GM18507 (cell line): Measurements from ENCODE around the gene RPS6KL1.

Experiments
- DNase-seq: peaks from one replicate; pipeline ENCODE4 v3.0.0; 2011; ENCODE audit warnings: low read depth; ENCODE audit not compliant: insufficient read length; ENCODE audit errors: extremely low spot score
- FAIRE-seq: peaks from 2 replicates; lab custom pipeline; 2011; peaks lifted over from hg19 to GRCh38; lab: Jason Lieb, UNC

RPS6KL1 gene, protein sequence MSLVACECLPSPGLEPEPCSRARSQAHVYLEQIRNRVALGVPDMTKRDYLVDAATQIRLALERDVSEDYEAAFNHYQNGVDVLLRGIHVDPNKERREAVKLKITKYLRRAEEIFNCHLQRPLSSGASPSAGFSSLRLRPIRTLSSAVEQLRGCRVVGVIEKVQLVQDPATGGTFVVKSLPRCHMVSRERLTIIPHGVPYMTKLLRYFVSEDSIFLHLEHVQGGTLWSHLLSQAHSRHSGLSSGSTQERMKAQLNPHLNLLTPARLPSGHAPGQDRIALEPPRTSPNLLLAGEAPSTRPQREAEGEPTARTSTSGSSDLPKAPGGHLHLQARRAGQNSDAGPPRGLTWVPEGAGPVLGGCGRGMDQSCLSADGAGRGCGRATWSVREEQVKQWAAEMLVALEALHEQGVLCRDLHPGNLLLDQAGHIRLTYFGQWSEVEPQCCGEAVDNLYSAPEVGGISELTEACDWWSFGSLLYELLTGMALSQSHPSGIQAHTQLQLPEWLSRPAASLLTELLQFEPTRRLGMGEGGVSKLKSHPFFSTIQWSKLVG

DNA sequence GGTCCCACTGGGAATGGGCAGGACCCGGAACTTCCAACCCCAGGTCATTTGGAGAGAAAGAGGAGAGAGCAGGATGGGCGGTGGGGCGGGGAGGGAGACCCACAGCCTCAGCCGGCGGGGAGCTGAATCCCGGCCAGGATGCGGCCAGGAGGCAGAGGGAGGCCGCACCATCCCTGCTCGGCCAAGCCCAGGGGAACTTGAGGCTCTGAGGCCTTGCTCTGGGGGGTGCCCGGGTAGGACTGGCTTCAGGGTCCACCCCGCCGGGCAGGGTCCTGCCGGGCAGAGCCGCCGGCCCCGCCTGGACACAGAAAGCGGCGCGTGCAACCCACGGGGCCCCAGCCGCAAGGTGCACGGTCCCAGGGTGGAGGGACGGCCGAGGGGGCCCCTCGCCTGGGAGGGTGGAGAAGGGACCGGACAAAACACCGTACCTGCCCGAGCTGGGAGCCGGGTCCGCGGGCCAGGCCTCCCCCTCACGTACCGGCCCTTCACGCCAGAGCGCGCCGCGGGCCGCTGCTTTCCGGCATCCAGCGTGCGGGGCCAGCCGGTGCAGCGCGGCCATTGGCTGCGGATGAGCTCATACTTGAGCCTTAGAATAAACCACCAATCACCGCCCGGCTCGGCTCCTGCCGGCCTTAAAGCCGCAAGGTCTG is at the start of gene RPS6KL1:
RPS6KL1 (minus strand) TSS at position 509 of the 650 bp plus-strand sequence. CDS start 1,719 bp downstream, outside the sequence.
- peak; percentile 95 for DNase-seq

DNA sequence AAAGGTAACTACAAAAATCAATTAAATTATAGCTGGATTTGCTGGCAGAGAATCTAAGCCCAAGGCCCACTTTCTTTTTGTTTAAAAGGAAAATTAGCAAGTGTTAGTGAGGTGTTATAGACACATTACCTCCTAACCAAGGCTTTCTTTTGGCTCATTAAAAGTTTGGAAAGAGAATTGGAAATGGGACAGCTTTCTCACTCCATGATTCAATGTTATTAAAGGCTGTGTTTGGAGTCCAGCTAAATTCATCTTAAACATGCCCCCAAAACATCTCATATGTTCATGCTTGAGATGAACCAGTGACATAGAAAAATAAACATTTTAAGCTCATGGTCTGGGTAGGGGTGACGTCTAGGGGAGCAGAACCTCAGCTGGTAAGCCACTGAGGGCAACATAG is 45.8 kb upstream of the RPS6KL1 start:
- FAIRE-seq = no peak
- no peak for DNase-seq

More for the DNA sequence above, at the start of gene RPS6KL1:
- peak; percentile 84 for FAIRE-seq

DNA sequence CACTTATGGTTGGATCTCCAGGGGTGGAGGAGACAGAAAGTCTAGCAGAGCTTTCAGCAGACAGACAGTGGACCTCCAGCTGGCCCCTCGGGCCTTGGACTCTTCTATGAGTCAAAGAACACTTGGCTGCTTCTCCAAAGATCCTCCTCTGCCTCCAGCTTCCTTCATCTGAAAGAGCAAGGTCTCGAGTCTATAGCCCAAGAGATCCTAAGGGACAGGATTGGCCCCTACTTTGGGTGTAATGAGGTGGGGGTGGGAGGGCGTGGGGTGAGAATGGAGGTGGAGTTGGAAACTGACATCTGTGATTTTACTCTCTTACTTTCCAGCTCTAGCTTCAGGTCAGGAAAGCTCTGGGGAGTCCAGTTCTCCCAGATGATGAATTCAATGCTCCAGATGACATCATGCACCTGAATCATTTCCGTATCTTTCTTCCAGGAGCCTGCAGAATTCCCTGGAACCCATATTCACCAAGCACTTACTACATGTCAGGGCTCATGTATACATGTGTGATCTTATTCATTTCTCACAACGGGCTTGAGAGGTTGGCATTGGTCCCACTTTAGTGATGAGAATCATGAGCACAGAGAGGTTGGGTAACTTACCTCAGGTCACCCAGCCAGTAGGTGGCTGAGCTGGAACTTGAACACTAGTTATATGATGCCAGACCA is 42.6 kb upstream of the RPS6KL1 start:
- DNase-seq (no peak), FAIRE-seq (no peak)

DNA sequence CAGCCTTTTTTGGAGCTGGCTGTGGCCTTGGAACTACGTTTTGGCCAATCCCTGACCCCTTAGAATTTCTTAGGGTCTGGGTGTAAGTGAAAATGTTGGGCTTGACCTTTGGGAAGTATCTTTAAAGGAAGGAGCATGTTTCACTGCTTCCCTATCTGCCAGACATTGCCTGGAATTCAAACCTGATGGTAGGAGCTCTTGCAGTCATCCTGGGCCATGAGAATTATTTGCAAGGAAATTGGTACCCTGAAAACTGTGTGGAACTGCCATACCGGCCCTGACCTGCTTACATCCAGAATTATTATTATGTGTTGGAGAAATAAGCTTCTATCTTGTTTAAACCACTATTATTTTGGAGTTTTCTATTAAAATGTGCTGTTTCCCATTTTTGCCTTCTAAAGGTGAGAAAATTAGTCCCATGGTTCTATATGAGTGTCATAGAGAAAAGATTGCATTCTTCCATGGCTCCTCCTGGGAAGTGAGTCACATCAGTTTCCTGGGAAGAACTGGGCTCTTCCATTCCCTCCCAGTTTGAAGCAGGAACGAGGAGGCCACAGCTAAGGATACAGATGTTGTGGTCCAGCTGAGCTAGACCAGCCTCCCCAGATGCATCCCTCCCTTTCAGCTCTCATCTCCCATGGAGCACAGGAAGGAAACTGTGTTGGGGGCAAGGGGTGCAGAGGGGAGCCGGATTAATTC is 41.9 kb upstream of the RPS6KL1 start:
- FAIRE-seq = no peak
- no peak for DNase-seq

DNA sequence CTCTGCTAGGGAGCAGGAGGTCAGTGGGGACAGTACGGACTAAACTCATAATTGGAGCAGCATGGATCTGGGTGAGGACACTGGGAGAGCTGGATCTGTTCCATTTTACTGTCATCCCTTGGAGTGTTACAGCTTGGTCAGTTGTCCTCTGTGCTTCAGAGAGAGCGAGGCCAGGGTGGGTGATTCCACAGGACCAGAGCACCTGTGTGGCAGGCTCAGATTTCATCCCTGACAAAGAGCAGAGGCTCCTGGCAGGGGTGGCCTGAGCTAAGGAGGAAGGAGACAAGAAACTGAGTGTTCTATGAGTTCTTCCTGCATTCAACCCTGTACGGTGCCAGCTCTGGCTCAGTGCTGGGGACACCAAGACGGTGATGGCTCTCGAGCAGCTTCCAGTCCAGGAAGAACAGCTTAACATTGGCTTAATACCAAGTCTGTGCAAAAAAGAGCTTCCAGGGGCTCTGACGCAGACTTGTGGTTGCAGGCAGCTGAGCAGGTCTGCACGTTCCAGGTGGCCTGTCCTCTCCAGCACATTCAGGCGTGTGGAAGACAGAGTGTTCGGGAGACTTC is 40.7 kb upstream of the RPS6KL1 start:
- FAIRE-seq (no peak), DNase-seq (no peak)

DNA sequence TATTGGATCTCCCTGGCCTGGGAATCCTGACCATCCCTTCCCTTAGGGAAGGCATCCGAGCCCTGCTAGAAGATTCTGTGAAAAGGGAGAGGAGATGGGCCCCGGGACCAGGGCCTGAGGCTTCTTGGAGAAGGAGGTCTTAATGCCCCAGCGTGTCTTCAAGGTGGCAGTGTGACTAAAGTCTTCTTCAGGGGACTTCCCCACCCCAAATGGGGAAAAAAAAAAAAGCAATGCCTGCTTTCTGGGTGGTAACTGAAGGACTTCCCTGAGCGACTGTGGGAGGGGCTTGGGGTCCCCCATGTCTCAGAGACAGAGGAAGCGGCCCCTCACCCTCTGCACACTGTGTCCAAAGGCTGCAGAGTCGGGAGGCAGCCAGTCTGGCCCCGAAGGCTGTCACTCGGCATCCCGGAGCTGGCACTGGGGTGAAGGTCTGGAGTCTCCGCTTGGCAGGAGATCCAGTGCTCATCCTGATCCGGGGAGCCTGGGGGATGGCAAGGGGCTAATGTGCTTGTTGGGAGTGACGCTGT is 40.2 kb upstream of the RPS6KL1 start:
- no peak for DNase-seq
- FAIRE-seq = peak; percentile 42

DNA sequence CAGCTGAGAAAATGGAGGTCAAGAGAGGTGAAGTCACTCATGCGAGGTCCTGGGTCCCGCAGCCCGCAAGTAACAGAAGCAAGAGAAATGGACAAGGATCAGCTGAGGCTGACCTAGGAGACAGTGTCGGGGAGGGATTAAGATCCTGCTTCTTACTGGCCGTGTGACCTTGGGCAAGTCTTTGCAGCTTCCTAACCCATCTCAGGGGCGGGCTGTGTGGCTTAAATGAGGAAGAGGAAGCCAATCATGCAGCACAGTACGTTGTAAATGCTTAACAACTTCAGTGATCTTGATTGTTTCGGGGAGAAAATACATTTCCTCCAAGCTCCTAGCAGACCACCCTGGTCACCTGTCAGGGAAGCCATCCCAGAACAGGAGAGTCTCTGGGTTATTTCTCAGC is 39.4 kb upstream of the RPS6KL1 start:
- FAIRE-seq (peak; percentile 83), DNase-seq (peak; percentile 49)

DNA sequence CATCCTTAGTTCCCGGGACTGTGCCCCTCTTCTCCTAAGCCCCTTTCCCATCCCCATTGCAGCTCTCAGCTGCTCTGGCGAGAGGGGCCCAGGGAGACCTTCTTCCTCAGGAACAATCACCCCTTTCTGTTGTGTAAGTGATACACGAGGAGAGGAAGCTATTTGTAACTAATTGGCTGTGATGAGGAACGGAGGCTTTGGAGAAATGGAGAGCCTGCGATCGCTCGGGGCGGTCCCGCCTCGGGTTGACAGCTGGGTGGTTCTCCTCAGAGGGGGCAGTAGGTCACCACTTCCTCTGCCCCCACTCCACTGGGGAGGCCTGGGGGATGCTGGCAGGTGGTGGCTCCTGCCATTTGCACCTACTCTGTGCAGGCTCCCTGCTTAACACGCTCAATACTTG is 39.0 kb upstream of the RPS6KL1 start:
- FAIRE-seq (no peak), DNase-seq (no peak)

DNA sequence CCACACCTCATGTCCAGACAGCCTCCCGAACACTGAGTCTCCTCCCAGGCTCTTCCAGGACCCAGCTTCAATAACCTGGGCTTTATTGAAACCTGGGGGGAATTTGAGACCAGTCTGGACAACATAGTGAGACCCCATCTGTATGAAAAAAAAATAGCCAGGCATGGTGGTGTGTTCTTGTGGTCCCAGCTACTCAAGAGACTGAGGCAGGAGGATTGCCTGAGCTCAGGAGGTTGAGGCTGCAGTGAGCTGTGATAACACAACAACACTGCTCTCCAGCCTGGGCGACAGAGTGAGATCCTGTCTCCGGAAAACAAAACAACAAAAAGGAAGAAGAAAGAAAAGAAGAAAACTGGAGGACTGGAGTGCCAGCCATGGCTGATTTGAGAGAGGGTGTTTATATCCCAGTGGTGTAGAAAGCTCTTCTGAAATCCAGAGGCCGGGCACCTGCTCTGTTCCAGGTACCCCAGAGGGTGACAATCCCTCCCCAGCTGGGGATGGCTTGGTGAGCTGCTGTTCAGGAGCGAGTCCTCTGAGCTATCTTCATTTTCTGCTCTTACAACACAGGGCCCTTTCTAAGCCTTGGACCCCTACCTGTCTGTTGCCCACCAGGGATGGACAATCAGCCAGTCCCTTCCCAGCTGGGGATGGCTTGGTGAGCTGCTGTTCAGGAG is 38.3 kb upstream of the RPS6KL1 start:
- FAIRE-seq = no peak
- no peak for DNase-seq

DNA sequence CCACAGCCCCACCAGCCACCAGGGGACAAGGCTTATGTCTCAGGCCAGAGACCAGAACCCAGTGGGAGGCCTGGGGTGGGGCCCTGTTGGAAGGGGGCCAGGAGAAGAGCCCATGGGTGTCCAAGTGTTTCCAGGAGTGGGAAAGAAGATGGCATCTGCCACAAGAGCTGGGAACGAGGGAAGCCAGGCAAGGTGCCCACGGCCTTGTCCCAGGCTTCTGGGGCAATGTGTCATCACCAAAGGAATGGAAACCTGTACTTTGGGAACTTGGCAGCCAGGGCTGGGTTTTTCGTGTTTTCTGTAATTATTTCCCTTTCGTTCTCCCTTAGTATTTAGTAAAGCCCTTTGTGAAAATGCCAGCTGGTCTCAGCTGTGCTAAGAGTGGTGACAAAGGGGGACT is 37.7 kb upstream of the RPS6KL1 start:
- no peak for FAIRE-seq
- no peak for DNase-seq

DNA sequence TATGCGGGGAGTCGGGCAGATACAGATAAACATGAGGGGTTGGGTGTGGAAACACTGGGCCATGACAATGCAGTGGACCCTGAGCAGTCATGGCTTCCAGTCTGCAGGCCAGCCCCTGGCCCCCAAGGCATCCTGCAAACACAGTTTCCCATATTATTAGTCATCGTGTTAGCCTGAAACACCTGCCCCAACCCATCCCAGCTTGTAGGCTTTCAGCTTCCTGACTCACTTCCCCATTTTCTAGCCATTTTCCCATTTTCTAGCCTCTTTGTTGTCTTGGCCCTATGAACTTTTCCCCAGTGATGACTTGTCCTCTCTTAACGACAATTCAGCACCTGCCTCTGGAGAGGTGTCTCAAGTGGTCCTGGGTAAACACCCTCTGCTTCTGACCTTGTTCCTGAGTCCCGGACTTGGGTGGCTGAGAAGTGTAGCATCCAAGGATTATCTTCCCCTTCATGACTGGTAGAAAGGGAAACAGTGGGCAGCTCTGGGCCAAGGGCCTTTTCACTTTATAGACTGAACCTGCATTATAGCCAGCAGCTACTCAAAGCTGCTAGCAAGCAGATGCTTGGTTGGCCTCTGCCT is 36.6 kb upstream of the RPS6KL1 start:
- no peak for DNase-seq
- FAIRE-seq = no peak

DNA sequence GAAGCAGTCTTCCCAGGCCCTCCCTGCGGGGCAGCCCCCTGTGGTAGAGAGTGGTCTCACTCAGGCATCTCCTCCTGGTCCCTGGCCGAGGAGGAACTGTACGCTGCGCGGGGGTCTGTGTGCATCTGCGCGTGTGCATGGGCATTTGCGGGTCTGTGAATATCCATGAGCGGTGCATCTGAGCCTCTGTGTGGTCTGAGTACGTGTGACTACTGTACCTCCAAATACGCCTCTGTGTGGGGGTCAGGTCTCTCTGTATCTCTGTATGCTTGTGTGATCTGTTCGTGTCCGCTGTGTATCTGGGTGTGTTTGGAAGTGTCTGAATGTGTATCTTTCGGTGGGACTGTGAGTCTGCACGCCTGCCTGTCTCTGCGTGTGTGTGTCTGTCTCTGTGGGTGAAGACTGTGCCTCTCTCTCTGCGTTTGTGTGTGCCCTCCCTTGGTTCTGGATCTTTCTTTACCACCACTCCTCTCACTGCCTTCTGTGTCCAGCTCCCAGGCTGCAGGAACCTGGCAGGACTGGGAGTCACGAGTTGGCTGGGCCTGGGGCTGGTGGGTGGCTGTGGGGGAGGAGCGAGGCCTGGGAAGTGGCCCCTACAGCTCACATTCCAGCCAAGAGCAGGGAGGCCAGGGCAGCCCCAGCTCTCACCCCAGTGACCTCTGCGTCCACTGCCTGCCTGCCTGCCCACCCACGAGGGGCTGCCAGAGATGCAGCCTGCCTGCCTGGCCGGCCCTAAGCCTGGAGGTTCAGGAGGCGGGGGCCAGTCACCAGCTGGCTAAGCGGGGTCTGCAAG is 33.4 kb upstream of the RPS6KL1 start:
- DNase-seq = no peak
- FAIRE-seq = no peak

DNA sequence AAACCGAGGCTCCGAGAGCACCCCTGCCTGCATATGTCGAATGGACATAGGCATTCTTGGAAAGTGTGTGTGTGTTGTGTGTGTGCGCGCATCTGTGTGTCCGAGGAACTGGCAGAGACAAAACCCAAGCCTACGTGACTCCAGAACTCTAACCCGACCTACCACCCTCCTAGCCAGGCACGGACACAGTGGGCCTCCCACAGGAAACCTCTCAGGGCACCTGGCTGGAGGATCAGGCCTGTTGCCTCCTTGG is 32.9 kb upstream of the RPS6KL1 start:
- DNase-seq (no peak), FAIRE-seq (no peak)

DNA sequence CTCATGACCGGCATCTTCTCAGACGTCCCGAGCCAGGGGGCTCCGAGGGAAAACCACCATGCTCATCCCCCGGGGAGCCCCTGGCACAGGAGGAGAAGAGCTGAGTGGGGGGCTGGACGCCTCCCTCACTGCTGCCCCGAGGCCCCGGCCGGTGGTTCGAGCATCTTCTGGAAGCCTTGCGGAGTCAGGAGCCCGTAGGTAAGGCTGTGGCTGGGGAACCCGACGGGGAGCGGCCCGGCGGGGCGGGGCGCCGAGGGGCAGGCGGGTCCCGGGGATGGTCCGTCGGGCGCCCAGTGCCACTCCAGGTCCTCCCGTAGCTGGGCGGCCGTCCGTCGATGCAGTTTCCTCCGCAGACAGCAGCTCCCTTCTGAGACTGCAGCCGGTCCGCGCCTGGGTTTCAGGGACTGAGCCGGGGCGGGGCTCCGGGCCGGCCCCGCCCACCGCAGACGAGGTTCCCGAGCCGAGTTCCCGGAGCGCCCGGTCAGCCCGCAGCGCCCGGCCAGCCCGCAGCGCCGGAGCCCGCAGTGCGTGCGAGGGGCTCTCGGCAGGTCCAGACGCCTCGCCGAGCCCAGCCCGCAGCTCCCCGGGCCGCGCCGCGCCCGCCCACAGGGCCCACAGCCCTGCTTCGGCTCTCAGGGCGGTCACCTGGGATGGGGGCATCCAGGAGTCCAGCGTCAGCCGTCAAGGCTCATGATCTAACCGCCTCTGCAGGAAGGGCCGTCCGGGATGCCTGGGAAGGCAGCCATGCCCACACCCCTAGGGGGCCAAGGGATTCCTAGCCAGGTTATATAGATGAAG is 32.4 kb upstream of the RPS6KL1 start, which contains the start of gene PGF:
PGF (minus strand) TSS at position 369 of the 798 bp plus-strand sequence; CDS start at position 14, 355 bp downstream.
- FAIRE-seq (no peak), DNase-seq (no peak)

DNA sequence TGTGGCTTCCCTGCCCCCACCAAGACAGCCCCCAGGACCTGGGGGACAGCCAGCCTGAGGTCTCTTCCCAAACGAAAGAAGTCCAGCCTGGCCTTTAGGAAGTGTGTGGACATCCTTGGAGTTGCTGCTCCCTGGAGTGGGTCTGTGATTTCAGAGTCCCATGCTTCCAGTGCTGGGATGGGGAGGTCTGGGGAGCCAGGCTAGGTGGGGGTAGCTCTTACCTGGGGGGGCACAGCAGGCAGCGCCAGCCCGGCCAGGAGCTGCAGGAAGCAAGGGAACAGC is 31.8 kb upstream of the RPS6KL1 start:
- FAIRE-seq (no peak), DNase-seq (no peak)

DNA sequence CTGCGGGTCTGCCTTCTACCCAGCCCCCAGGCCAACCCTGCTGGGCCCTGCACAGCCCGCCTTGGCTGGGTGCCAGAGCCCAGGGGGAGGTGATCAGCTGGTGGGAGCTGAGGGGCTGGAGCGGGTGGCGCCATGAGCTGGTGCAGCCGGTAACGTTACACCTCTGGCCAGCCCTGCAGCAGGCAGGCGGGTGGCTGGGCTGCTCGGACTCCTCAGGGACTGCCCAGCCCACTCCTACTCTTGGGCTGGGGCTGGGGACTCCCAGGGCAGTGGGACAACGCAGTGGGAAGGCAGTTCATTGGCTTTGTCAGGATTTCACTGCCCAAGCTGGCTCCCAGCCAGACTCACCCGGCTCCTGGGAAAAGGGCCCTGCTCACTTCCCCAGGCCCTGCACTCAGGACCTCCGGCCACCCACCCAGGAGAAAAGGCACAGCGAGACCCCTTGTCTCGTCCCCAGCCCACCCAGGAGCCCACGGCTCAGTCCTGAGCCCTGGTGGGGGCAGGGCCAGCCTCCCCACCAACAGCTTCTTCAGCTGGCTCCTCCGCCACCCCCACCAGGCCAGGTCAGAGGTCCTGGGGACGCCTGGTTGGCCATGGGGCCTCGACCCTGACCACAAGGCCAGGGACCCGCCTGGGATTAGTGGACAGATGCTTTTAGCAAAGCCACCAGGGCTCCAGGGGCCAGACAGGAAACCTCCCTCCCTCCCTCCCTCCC is 31.3 kb upstream of the RPS6KL1 start:
- FAIRE-seq (no peak), DNase-seq (no peak)

DNA sequence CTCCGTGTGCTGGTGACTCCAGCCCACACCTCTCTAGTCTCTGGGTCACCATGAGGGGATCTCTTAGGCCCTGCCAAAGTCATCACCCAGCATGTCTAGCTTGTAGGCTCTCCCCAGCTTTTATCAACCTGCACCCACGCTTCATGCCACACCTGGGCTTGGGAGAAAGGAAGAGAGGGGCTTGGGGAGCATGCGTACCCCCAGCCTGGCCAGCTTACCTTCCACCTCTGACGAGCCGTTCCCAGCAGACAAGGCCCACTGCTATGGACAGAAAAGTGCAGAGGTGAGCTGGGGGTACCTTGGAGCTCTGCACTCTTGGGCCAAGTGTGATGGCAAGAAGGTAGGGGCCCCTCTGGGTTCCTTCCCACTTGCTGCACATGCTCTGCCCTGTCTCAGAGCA is 30.6 kb upstream of the RPS6KL1 start:
- FAIRE-seq (no peak), DNase-seq (no peak)
